ENCODE data around the gene FAM76A. TPM values are rescaled to one million over a fixed set of nuclear protein-coding genes. Genes with fewer than 3 reads are reported as not detected.
A peak's percentile ranks its signal among the peaks of the same experiment; 100 is the strongest.

Gene FAM76A
- total RNA-seq, 4 donors from 2014 or later, result 12.5 to 24.2 (median 16.6) TPM

DNA sequence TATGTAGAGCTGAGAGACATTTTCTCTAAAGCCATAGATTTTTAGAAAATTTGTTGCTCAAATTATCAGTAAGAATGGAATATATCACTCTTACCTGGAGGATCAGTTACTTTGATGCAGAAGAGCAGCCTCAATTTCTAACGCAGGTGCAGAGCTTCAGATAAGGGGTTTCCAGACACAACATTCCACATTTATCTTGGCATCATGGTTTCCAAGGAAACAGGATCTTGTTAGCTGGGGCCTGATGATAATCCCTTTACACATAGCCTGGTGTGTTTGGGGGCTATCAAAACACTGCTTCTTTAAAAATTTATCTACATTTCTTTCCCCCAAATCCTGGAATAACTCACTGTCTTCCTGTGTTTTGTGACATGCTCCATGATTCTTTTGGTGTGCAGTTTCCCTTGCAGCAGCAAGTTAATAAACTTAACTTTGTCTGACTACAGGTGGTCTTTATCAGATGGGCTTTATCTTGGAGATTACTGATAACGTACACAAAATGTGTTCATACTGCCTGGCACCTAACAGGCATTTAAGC, 44.6 kb downstream of the FAM76A start:
- Histone ChIP-seq H3K4me1 (peaks cover 2 to 22% (median 10%) of the 10 kb centered on the region in 3 donors), H3K4me3 (no peak overlapping the region), H3K36me3 (peaks cover 0 to 3% of the 10 kb centered on the region in 2 donors), H3K27ac (no peak overlapping the region), H3K27me3 (no peaks in the 10 kb centered on the region), H3K9me3 (no peaks in the 10 kb centered on the region)
- WGBS, 2 donors (ENCODE audit: low coverage in 1 of 2), result 45 to 67% methylated on average over 1 to 2 of the region's 2 CpGs
- TF ChIP-seq EP300 (IDR thresholded peaks at IDR 0.05), result no peak
- no peak for ATAC-seq

DNA sequence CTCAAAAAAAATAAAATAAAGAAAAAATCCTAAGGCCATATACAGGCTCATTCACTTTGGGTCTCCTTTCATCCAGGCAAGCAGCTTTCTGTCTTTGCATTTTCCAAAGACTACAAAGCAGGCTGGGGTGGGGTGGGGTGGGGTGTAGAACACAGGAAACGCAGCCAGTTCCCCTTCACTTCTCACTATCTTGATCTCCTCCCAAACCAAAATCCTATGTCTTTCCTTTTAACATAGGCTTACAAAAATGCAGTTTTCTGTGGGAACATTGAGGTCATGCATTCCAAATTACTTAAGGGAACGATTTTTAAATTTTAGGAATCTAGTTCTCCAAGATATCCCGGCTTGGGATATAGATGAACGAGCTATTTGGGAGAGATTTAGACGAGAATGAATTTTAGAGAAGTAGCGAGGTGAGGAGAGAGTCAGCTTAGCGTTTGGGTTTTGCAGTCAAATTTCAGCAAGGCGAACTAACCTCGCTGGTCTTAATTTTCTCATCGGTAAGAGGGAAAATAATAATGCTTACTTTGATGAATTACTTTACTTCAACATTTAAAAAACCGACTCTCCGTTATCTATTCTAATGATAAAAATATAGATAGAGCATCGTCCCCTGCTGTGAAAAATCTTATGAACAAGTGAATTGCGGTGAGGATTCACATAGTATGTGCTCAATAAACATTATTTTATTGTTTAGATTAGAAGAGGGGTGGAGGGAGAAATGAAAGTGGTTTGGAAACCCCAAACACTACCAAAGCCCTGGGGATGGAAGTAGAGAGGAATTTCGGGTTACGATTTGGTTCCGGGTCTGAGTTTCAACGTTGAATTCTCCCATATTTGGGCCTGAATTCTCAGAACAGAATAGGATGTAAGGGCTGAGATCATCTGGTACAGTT, 46.5 kb downstream of the FAM76A start:
- Histone ChIP-seq H3K4me3 (peak overlapping the region; percentile 35 to 91), H3K9me3 (no peaks in the 10 kb centered on the region), H3K36me3 (peaks cover 0 to 15% of the 10 kb centered on the region in 2 donors), H3K4me1 (peaks cover 2 to 42% (median 10%) of the 10 kb centered on the region in 3 donors), H3K27me3 (no peaks in the 10 kb centered on the region), H3K27ac (peak overlapping the region; percentile 95 to 98 (median 96))
- 21 to 29% methylated on average over 18 of the region's 18 CpGs for WGBS, 2 donors (ENCODE audit: low coverage in 1 of 2)
- ATAC-seq, result no peak
- TF ChIP-seq POLR2AphosphoS5 (IDR thresholded peaks at IDR 0.05), result no peak
- no peak for TF ChIP-seq EP300 (IDR thresholded peaks at IDR 0.05)
- TF ChIP-seq POLR2A (IDR thresholded peaks at IDR 0.05), result no peak
- TF ChIP-seq CTCF (IDR thresholded peaks at IDR 0.05), result no peak

- peak within 1 kb of the TSS; percentile 69 to 91 for H3K4me3 ChIP-seq
- peaks cover 2 to 43% (median 10%) of the 10 kb centered on the region in 3 donors for H3K4me1 ChIP-seq
- H3K36me3 ChIP-seq, result peaks cover 0 to 20% of the 10 kb centered on the region in 2 donors
- peak within 1 kb of the TSS; percentile 95 to 98 (median 96) for H3K27ac ChIP-seq
- no peaks in the 10 kb centered on the region for H3K27me3 ChIP-seq
- H3K9me3 ChIP-seq, result no peaks in the 10 kb centered on the region
- TF ChIP-seq POLR2AphosphoS5 (IDR thresholded peaks at IDR 0.05) (peak; percentile 98), EP300 (IDR thresholded peaks at IDR 0.05) (no peak), CTCF (IDR thresholded peaks at IDR 0.05) (peak in 2 of 4 experiments; percentile 8 to 15), POLR2A (IDR thresholded peaks at IDR 0.05) (peak; percentile 88 to 89)
- WGBS, 2 donors (ENCODE audit: low coverage in 1 of 2), result 0 to 2% methylated on average over 7 to 11 of the region's 58 CpGs
- peak; percentile 98 for ATAC-seq
These were observed 47.4 kb downstream of the FAM76A start, which contains the start of gene STX12 for GRCh38 chr1:27772932-27773825. Gene STX12, plus strand, starts transcription at chr1:27773219. Its CDS starts 89 bp downstream, at chr1:27773308.

DNA sequence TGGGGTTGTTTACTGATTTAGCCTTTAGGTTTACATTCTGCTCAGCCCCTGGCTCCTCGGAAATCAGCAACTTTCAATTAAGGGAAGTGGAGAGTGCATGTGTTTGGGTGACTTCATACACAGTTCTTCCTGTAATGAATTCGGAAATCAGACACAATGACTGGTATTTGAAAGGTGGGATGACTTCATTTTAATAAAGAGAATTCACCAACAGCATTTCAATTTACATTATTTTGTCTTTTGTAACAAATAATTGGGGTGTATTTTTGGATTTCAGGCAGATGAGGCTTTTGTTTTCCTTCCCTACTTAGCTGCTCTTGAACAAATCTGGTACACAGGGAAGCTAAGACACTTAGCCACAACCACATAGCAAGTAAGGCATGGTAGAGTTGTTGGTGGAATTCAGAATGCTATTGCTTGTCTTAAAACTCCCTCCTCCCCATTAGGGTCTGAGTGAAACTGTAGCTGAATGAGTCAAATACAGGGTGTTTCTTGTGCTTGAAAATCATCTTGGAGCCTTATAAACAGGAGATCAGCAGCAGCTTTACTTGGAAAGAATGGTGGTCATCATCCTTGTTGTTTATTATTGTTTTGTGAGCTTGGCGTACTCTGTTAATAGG, 48.2 kb downstream of the FAM76A start:
- H3K4me1 ChIP-seq, result peaks cover 2 to 50% (median 10%) of the 10 kb centered on the region in 3 donors
- H3K27me3 ChIP-seq, result no peaks in the 10 kb centered on the region
- no peaks in the 10 kb centered on the region for H3K9me3 ChIP-seq
- peaks cover 0 to 23% of the 10 kb centered on the region in 2 donors for H3K36me3 ChIP-seq
- peak overlapping the region; percentile 69 to 91 for H3K4me3 ChIP-seq
- peak overlapping the region; percentile 83 to 98 (median 96) for H3K27ac ChIP-seq
- TF ChIP-seq CTCF (IDR thresholded peaks at IDR 0.05) (no peak), POLR2AphosphoS5 (IDR thresholded peaks at IDR 0.05) (peak; percentile 51)
- 21 to 22% methylated on average over 3 of the region's 3 CpGs for WGBS, 2 donors (ENCODE audit: low coverage in 1 of 2)
- ATAC-seq, result no peak

Data from gastroesophageal sphincter (tissue), 4 donors.